Measurements from ENCODE around the gene CCNT2. TPM values are rescaled to one million over a fixed set of nuclear protein-coding genes. Genes with fewer than 3 reads are reported as not detected.
"Not testable (repeated sequence)": the region's sequence is repeated elsewhere in the genome, so short reads cannot be mapped to it uniquely, and the experiment has no call there.

The CCNT2 gene
- polyA plus RNA-seq, 1 donor (not counting 4 experiments of a cell fraction or from before 2014, with no cell fraction given) = 20.9 TPM

DNA sequence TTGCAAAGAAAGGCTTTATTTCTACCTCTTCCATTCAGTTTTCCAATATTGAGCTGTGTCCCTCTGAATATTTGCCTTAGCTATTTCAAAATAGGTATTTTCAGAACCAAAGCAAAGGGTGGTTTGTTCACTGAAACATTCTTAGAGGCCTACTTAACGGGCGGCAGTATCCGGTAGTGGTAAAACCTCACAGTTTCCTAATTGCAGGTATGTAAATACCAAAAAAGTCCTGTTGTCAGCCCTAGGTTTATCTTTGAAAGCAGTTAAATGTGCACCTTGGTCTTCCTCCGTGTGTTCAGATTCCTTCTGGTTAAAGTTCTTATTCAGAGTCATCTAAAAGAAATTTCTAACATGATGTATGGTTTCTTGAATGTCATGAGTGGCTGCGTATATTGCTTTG, 38.9 kb downstream of the CCNT2 start:
- TF ChIP-seq, protein P1, sequence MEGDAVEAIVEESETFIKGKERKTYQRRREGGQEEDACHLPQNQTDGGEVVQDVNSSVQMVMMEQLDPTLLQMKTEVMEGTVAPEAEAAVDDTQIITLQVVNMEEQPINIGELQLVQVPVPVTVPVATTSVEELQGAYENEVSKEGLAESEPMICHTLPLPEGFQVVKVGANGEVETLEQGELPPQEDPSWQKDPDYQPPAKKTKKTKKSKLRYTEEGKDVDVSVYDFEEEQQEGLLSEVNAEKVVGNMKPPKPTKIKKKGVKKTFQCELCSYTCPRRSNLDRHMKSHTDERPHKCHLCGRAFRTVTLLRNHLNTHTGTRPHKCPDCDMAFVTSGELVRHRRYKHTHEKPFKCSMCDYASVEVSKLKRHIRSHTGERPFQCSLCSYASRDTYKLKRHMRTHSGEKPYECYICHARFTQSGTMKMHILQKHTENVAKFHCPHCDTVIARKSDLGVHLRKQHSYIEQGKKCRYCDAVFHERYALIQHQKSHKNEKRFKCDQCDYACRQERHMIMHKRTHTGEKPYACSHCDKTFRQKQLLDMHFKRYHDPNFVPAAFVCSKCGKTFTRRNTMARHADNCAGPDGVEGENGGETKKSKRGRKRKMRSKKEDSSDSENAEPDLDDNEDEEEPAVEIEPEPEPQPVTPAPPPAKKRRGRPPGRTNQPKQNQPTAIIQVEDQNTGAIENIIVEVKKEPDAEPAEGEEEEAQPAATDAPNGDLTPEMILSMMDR (optimal IDR thresholded peaks at IDR 0.05 in 1 of 3, IDR thresholded peaks at IDR 0.05 in 1 of 3, conservative IDR thresholded peaks at IDR 0.05 in 1 of 3; ENCODE audit: extremely low read depth in 1 of 3, insufficient read depth in 2 of 3, low read length in 3 of 3) = no peak
- no peak for TF ChIP-seq EZH2 (IDR thresholded peaks at IDR 0.05; ENCODE audit: low read length)
- H3K4me1 ChIP-seq (ENCODE audit: control insufficient read depth, extremely low read depth, insufficient read depth, low read length) = no peaks in the 10 kb centered on the region
- H3K27ac ChIP-seq (ENCODE audit: control insufficient read depth, insufficient read depth, low read length) = no peak overlapping the region
- H3K27me3 ChIP-seq (ENCODE audit: control insufficient read depth, extremely low read depth, insufficient read depth, low read length) = no peaks in the 10 kb centered on the region
- peaks cover 11 to 13% of the 10 kb centered on the region in 2 experiments for H3K36me3 ChIP-seq (ENCODE audit: control insufficient read depth in 2 of 2, extremely low read depth in 1 of 2, insufficient read depth in 2 of 2, low read length in 2 of 2)
- no peak overlapping the region for H3K9ac ChIP-seq (ENCODE audit: control insufficient read depth, extremely low read depth, insufficient read depth, low read length)
- no peak overlapping the region for H2AFZ ChIP-seq (ENCODE audit: control insufficient read depth, low read length)
- no peak for DNase-seq (ENCODE audit: low read depth, low spot score)
- H3K4me3 ChIP-seq (ENCODE audit: control insufficient read depth in 2 of 3, extremely low read depth in 1 of 3, insufficient read depth in 2 of 3, low read depth in 1 of 3, low read length in 3 of 3) = no peak overlapping the region
- no peak for FAIRE-seq
- H3K79me2 ChIP-seq (ENCODE audit: control insufficient read depth, insufficient read depth, low read length) = no peaks in the 10 kb centered on the region
- H3K9me3 ChIP-seq (ENCODE audit: control insufficient read depth, low read depth, low read length) = no peaks in the 10 kb centered on the region
- H3K9me1 ChIP-seq (ENCODE audit: control insufficient read depth, extremely low read depth, insufficient read depth, low read length) = no peaks in the 10 kb centered on the region
- no peak overlapping the region for H3K4me2 ChIP-seq (ENCODE audit: control insufficient read depth, extremely low read depth, insufficient read depth, low read depth, low read length)
- H4K20me1 ChIP-seq (ENCODE audit: control insufficient read depth, extremely low read depth, insufficient read depth, low read length) = no peaks in the 10 kb centered on the region
- dilution Hi-C loops (cut with MboI; ENCODE audit: extremely low pct_ligation_motif_present, low sequenced_read_pairs) = no loop called here

DNA sequence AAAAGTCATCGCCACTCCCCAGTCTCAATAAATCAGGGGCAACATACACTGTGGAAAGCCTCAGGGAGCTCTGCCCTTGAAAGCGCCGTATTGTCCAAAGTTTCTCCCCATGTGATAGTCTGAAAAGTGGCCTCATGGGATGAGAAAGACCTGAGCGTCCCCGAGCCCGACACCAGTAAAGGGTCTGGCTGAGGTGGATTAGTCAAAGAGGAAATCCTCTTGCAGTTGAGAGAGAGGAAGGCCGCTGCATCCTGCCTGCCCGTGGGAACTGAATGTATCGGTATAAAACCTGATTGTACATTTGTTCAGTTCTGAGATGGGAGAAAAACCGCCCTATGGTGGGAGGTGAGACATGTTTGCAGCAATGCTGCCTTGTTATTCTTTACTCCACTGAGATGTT, 48.5 kb downstream of the CCNT2 start:
- H3K36me3 ChIP-seq (ENCODE audit: control insufficient read depth in 2 of 2, extremely low read depth in 1 of 2, insufficient read depth in 2 of 2, low read length in 2 of 2); H3K9ac ChIP-seq (ENCODE audit: control insufficient read depth, extremely low read depth, insufficient read depth, low read length); FAIRE-seq; H3K4me3 ChIP-seq (ENCODE audit: control insufficient read depth in 2 of 3, extremely low read depth in 1 of 3, insufficient read depth in 2 of 3, low read depth in 1 of 3, low read length in 3 of 3); H3K9me3 ChIP-seq (ENCODE audit: control insufficient read depth, low read depth, low read length); H3K9me1 ChIP-seq (ENCODE audit: control insufficient read depth, extremely low read depth, insufficient read depth, low read length); H3K27ac ChIP-seq (ENCODE audit: control insufficient read depth, insufficient read depth, low read length); H2AFZ ChIP-seq (ENCODE audit: control insufficient read depth, low read length); dilution Hi-C loops (cut with MboI; ENCODE audit: extremely low pct_ligation_motif_present, low sequenced_read_pairs); H3K79me2 ChIP-seq (ENCODE audit: control insufficient read depth, insufficient read depth, low read length); H3K4me2 ChIP-seq (ENCODE audit: control insufficient read depth, extremely low read depth, insufficient read depth, low read depth, low read length); H3K4me1 ChIP-seq (ENCODE audit: control insufficient read depth, extremely low read depth, insufficient read depth, low read length); H3K27me3 ChIP-seq (ENCODE audit: control insufficient read depth, extremely low read depth, insufficient read depth, low read length); H4K20me1 ChIP-seq (ENCODE audit: control insufficient read depth, extremely low read depth, insufficient read depth, low read length); DNase-seq (ENCODE audit: low read depth, low spot score): not testable (repeated sequence)

Data from keratinocyte (primary cell).